Astrocyte of the spinal cord (primary cell): ENCODE measurements around the gene MLLT6.
A peak's percentile ranks its signal among the peaks of the same experiment; 100 is the strongest.

Source experiments
- DNase-seq: peaks from one replicate; pipeline ENCODE4 v3.0.0; 2011; ENCODE audit warnings: low read depth, low spot score
- H3K4me3 ChIP-seq: 2 replicates; pipeline ENCODE4 v1.5.1; 2011; ENCODE audit warnings: low read depth, mild to moderate bottlenecking, low read length, moderate library complexity
- in situ Hi-C: cut with HindIII; loops from 2 replicates; pipeline ENCODE4 v1.10.0; 2017; ENCODE audit warnings: low sequenced_read_pairs
- TF ChIP-seq, protein P1 (sequence below): IDR thresholded peaks from 2 replicates; pipeline ENCODE4 v1.5.1; 2012; ENCODE audit warnings: low read depth, mild to moderate bottlenecking, low read length, inconsistent platforms

Gene MLLT6

GRCh38 chr17:38676706-38677504 lies 28.2 kb upstream of the MLLT6 start:
- TF ChIP-seq, protein P1, sequence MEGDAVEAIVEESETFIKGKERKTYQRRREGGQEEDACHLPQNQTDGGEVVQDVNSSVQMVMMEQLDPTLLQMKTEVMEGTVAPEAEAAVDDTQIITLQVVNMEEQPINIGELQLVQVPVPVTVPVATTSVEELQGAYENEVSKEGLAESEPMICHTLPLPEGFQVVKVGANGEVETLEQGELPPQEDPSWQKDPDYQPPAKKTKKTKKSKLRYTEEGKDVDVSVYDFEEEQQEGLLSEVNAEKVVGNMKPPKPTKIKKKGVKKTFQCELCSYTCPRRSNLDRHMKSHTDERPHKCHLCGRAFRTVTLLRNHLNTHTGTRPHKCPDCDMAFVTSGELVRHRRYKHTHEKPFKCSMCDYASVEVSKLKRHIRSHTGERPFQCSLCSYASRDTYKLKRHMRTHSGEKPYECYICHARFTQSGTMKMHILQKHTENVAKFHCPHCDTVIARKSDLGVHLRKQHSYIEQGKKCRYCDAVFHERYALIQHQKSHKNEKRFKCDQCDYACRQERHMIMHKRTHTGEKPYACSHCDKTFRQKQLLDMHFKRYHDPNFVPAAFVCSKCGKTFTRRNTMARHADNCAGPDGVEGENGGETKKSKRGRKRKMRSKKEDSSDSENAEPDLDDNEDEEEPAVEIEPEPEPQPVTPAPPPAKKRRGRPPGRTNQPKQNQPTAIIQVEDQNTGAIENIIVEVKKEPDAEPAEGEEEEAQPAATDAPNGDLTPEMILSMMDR: peak; percentile 96
- no peak overlapping the region for H3K4me3 ChIP-seq
- peak; percentile 76 for DNase-seq
- in situ Hi-C loops: no loop called here

GRCh38 chr17:38677819-38678218 lies 27.3 kb upstream of the MLLT6 start:
- no peak for DNase-seq
- in situ Hi-C loops: no loop called here
- no peak overlapping the region for H3K4me3 ChIP-seq
- TF ChIP-seq, protein P1: no peak

DNA sequence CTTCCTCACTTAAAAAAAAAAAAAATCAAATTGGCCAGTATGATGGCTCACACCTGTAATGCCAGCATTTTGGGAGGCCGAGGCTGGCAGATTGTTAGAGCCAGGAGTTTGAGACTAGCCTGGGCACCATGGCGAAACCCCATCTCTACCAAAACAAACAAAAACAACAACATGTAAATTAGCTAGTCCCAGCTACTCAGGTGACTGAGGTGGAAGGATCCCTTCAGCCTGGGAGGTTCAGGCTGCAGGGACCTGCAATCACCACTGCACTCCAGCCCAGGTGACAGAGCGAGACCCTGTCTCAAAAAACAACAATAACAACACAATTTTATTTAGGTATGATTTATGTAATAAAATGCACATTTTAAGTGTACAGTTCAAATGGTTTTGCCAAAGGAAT lies 24.0 kb upstream of the MLLT6 start:
- DNase-seq: no peak
- in situ Hi-C loops: no loop called here
- TF ChIP-seq, protein P1: no peak
- no peak overlapping the region for H3K4me3 ChIP-seq

DNA sequence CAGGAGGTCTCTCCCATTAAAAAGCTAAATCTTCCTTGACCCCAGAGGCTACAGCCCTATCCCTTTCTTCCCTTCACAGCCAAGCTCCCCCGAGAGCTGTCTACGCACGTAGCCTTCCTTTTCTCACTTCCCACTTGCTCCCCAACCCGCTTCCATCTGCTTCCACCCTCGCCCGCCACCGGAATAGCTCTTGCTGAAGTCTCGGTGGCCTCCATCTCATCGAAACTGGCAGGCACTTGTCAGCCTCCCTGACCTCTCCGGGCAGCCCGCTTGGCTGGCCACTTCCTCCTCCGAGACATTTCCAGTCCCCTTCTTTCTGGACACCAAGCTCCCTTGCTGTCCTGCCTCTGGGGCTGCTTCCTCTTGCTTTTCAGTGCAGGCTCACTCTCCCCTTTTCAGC lies 19.6 kb upstream of the MLLT6 start:
- DNase-seq: no peak

GRCh38 chr17:38687286-38687685 lies 17.8 kb upstream of the MLLT6 start:
- H3K4me3 ChIP-seq: no peak overlapping the region
- DNase-seq: no peak
- in situ Hi-C loops: no loop called here
- TF ChIP-seq, protein P1: no peak

More for the DNA sequence above, 19.6 kb upstream of the MLLT6 start:
- no peak overlapping the region for H3K4me3 ChIP-seq
- TF ChIP-seq, protein P1: no peak
- in situ Hi-C loops: no loop called here

DNA sequence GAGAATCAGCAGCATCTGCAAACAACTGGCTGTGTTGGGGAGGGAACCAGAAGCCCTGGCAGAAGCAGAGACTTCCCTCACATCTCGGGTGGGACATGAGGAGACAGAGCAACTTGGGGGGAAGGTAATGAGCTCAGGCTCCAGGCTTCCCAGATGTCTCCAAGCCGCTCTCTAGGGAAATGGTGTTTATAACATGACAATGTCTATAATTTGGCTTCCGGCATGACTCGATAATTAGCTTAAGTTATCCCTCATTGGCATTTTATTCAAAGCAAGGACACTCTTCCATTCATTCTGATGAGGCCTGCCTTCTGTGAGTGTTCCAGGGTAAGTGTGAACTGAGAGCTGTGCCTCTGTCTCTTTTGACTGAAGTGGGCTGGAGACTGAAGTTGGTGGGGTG lies 14.7 kb upstream of the MLLT6 start:
- in situ Hi-C loops: no loop called here
- no peak overlapping the region for H3K4me3 ChIP-seq
- no peak for DNase-seq
- TF ChIP-seq, protein P1: no peak
